ACHN (cell line): Measurements from ENCODE around the gene CAD.
"Not testable (repeated sequence)": the region's sequence is repeated elsewhere in the genome, so short reads cannot be mapped to it uniquely, and the experiment has no call there.

Experiments used
- DNase-seq: peaks from one replicate; pipeline ENCODE4 v3.0.0-alpha.2; 2015
- in situ Hi-C: cut with HindIII; loops from 2 replicates; pipeline ENCODE4 v1.10.0; 2017; ENCODE audit warnings: low sequenced_read_pairs, low pct_ligation_motif_present, low pct_unique_long_range_greater_than_20kb

Gene CAD

GRCh38 chr2:27217173-27218121, at the start of gene CAD:
CAD (plus strand) TSS chr2:27217369; CDS start chr2:27217552, 183 bp downstream.
- DNase-seq: peak; percentile 89
- in situ Hi-C loops: no loop called here

GRCh38 chr2:27170581-27171337, 46.4 kb upstream of the CAD start:
- no peak for DNase-seq
- in situ Hi-C loops: no loop called here

- in situ Hi-C loops: no loop called here
- DNase-seq: no peak
Observed at GRCh38 chr2:27171351-27171848, 45.8 kb upstream of the CAD start.

- DNase-seq: no peak
- in situ Hi-C loops: no loop called here
Observed at GRCh38 chr2:27174638-27175037, 42.5 kb upstream of the CAD start.

- in situ Hi-C loops: no loop called here
- DNase-seq: no peak
Observed at GRCh38 chr2:27175330-27175729, 41.8 kb upstream of the CAD start.

GRCh38 chr2:27175781-27176180, 41.4 kb upstream of the CAD start:
- in situ Hi-C loops, DNase-seq: not testable (repeated sequence)

DNA sequence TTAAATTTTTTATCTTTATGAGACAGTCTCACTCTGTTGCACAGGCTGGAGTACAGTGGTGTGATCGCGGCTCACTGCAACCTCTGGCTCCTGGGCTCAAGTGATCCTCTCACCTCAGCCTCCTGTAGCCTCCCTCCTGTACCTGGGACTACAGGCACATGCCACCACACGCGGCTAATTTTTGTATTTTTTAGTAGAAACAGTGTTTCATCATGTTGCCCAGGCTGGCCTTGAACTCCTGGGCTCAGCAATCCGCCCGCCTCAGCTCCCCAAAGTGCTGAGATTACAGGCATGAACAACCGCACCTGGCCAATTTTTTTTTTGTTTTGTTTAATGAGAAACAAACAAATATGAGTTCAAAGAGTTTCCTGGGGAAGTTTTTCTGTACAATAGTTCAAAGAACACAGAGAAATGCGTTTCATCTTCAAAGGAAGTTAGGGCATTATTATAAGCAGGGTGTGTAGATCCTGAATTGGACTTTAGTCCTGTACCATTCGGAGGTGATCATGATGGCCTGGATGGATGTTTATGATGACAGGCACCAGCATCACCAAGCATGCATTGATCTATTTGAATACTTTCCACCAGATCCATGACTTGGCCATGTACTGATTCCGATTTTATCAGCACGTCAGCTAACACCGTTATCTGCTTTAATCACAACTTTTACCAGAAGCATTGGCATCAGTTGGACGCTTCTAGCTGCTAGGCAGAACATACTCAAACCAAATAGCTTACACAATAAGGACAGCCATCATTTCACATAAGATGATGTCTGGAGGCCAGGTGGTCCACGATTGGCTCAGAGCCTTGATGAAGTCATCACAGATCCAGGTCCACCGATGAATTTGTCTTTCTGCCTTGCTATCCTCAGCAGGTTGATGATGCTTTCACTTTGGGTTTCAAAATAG, 39.5 kb upstream of the CAD start:
- DNase-seq: no peak
- in situ Hi-C loops: no loop called here

GRCh38 chr2:27178469-27178868, 38.7 kb upstream of the CAD start:
- no peak for DNase-seq
- in situ Hi-C loops: no loop called here

GRCh38 chr2:27179344-27180000, 37.7 kb upstream of the CAD start:
- DNase-seq: no peak
- in situ Hi-C loops: no loop called here

DNA sequence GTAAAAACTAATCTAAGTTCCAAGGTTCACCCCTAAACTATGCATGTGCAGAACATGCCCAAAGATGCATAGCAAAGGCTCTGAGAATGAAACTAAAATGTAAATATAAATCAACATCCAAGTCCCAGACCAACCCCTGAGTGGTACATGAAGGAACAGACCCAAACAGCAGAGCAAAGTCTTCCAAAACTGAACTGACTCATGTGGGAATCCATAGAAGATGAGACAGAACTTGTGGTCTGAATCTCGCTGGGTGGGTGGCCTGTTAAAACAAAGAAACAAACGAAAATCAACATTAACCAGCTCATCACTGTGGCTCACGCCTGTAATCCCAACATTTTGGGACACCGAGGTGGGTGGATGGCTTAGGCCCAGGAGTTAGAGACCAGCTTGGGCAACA, 34.8 kb upstream of the CAD start:
- in situ Hi-C loops: no loop called here
- no peak for DNase-seq

- in situ Hi-C loops: no loop called here
- no peak for DNase-seq
Observed at GRCh38 chr2:27184115-27184514, 33.1 kb upstream of the CAD start.

GRCh38 chr2:27185331-27186026, 31.7 kb upstream of the CAD start:
- DNase-seq: no peak
- in situ Hi-C loops: no loop called here

- DNase-seq: no peak
- in situ Hi-C loops: no loop called here
Observed at GRCh38 chr2:27186613-27187345, 30.4 kb upstream of the CAD start.

GRCh38 chr2:27189989-27190388, 27.2 kb upstream of the CAD start:
- DNase-seq: no peak
- in situ Hi-C loops: no loop called here

DNA sequence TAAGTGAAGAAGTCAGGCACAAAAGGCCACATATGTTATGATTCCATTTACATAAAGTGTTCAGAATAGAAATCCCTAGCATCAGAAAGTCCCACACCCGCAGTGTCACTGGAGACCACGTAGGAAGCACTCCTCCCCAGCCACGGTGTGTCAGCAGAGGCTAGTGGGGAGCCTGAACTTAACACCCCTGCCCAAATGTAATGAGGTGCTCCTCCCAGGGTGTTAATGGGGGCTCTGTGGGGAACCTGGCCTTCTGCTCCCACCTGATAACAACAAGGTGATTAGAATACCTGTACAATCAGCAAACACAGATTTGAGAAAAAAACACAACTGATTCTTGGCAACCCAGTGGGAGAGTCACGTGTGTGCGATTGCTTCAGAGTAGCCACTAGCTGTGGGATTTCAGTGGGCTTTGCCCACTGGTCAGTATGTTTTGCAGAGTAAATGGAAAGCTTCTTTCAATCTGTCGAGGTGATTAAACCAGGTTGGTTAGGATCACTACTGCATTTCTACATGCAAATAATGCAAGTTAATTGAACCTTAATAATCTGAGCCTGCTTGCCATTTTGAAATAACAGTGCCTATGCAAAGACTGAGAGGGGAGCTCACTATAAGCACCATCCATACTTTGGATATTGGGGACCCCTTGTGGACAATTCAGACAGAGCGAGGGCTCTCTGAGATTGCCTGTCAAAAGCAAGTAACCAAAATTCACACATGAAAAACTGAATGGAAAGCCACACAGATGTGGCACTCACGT, 25.9 kb upstream of the CAD start:
- in situ Hi-C loops: no loop called here
- DNase-seq: peak; percentile 69
